ENCODE results near the gene C15orf39.

GRCh38 chr15:75230551-75231371 is 29.1 kb downstream of the C15orf39 start:
- TF ChIP-seq POLR2A (IDR thresholded peaks at IDR 0.05) (no peak), CTCF (IDR thresholded peaks at IDR 0.05) (no peak), EP300 (IDR thresholded peaks at IDR 0.05) (no peak)
